Gastrocnemius medialis (tissue), 4 donors: ENCODE measurements around the gene CD1D.

Experiments
- CTCF ChIP-seq, 5 experiments: fragments of 450-650 bp in 3 of 5; fragments of 200-600 bp in 2 of 5; sonication (generic) in 2 of 5; IDR thresholded peaks in 4 of 5; conservative IDR thresholded peaks in 1 of 5; 1 replicate in 4 of 5; 2 replicates in 1 of 5; pipeline ENCODE4 v1.5.1; 2016 to 2019; ENCODE audit warnings: antibody characterized with exemption in 5 of 5, mild to moderate bottlenecking in 3 of 5, moderate library complexity in 3 of 5
- POLR2A ChIP-seq, 2 donors: fragments of 450-650 bp; IDR thresholded peaks; one replicate each; pipeline ENCODE4 v1.6.1; 2017; ENCODE audit warnings: antibody characterized with exemption in 2 of 2, mild to moderate bottlenecking in 2 of 2, moderate library complexity in 2 of 2

DNA sequence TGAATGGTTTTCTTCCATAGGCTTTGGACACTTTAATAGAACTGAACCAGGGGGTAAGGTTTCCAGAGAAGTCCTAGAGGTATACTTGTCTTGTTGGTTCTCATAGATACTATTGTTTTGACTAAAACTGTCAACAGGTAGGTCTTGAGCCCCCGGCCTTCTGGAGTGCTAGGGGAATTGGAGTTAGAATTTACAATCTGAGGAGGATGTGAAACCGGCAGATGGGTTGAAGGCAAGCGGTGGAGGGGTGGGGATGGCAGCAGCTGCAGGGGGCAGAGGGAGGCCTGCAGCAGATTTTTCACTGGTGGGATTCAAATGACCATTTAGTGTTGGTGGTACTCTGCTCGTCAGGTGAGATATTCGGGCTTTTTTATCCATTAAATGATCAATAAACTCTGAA lies 4.3 kb upstream of the CD1D start:
- TF ChIP-seq CTCF (IDR thresholded peaks at IDR 0.05 in 4 of 5, conservative IDR thresholded peaks at IDR 0.05 in 1 of 5) (no peak), POLR2A (IDR thresholded peaks at IDR 0.05) (no peak)
